ENCODE measurements around the gene BTBD2.

BTBD2 gene

GRCh38 chr19:2027361-2027760 lies 11.8 kb upstream of the BTBD2 start:
- TF ChIP-seq FOXP2 (optimal IDR thresholded peaks at IDR 0.05; ENCODE audit: borderline replicate concordance, extremely low read depth, extremely low read length, insufficient read depth) = no peak
- TF ChIP-seq TAF1 (IDR thresholded peaks at IDR 0.05; ENCODE audit: borderline replicate concordance, insufficient read depth, low read length) = no peak
- no peak for TF ChIP-seq SIN3A (IDR thresholded peaks at IDR 0.05; ENCODE audit: borderline replicate concordance, insufficient read depth, low read length)
- TF ChIP-seq REST (IDR thresholded peaks at IDR 0.05; ENCODE audit: insufficient read depth in 1 of 2, low read depth in 2 of 2, low read length in 2 of 2) = no peak
- TF ChIP-seq POLR2AphosphoS5 (IDR thresholded peaks at IDR 0.05; ENCODE audit: low read depth, low read length) = no peak

GRCh38 chr19:2026770-2027169 lies 11.3 kb upstream of the BTBD2 start:
- TF ChIP-seq POLR2AphosphoS5 (IDR thresholded peaks at IDR 0.05; ENCODE audit: low read depth, low read length) (no peak), SIN3A (IDR thresholded peaks at IDR 0.05; ENCODE audit: borderline replicate concordance, insufficient read depth, low read length) (no peak), FOXP2 (optimal IDR thresholded peaks at IDR 0.05; ENCODE audit: borderline replicate concordance, extremely low read depth, extremely low read length, insufficient read depth) (no peak), REST (IDR thresholded peaks at IDR 0.05; ENCODE audit: insufficient read depth in 1 of 2, low read depth in 2 of 2, low read length in 2 of 2) (no peak), TAF1 (IDR thresholded peaks at IDR 0.05; ENCODE audit: borderline replicate concordance, insufficient read depth, low read length) (no peak)

DNA sequence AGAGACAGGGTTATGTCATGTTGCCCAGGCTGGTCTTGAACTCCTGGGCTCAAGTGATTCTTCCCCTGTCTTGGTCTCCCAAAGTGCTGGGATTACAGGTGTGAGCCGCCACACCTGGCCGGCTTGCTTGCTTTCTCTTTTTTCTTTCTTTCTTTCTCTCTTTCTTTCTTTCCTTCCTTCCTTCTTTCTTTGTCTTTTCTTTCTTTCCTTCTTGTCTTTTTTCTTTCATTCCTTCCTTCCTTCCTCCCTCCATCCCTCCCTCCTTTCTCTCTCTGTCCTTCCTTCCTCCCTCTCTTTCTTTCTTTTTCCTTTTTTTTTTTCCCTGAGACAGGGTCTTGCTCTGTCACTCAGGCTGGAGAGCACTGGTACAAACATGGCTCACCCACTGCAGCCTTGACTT lies 6.8 kb upstream of the BTBD2 start:
- TF ChIP-seq SIN3A (IDR thresholded peaks at IDR 0.05; ENCODE audit: borderline replicate concordance, insufficient read depth, low read length) (no peak), FOXP2 (optimal IDR thresholded peaks at IDR 0.05; ENCODE audit: borderline replicate concordance, extremely low read depth, extremely low read length, insufficient read depth) (no peak), REST (IDR thresholded peaks at IDR 0.05; ENCODE audit: insufficient read depth in 1 of 2, low read depth in 2 of 2, low read length in 2 of 2) (no peak), POLR2AphosphoS5 (IDR thresholded peaks at IDR 0.05; ENCODE audit: low read depth, low read length) (no peak), TAF1 (IDR thresholded peaks at IDR 0.05; ENCODE audit: borderline replicate concordance, insufficient read depth, low read length) (no peak)

GRCh38 chr19:2021453-2022140 lies 6.1 kb upstream of the BTBD2 start:
- TF ChIP-seq POLR2AphosphoS5 (IDR thresholded peaks at IDR 0.05; ENCODE audit: low read depth, low read length) (no peak), FOXP2 (optimal IDR thresholded peaks at IDR 0.05; ENCODE audit: borderline replicate concordance, extremely low read depth, extremely low read length, insufficient read depth) (no peak), REST (IDR thresholded peaks at IDR 0.05; ENCODE audit: insufficient read depth in 1 of 2, low read depth in 2 of 2, low read length in 2 of 2) (no peak), SIN3A (IDR thresholded peaks at IDR 0.05; ENCODE audit: borderline replicate concordance, insufficient read depth, low read length) (no peak), TAF1 (IDR thresholded peaks at IDR 0.05; ENCODE audit: borderline replicate concordance, insufficient read depth, low read length) (no peak)

All from PFSK-1 (cell line).